ENCODE measurements around the gene THRB.

THRB gene

DNA sequence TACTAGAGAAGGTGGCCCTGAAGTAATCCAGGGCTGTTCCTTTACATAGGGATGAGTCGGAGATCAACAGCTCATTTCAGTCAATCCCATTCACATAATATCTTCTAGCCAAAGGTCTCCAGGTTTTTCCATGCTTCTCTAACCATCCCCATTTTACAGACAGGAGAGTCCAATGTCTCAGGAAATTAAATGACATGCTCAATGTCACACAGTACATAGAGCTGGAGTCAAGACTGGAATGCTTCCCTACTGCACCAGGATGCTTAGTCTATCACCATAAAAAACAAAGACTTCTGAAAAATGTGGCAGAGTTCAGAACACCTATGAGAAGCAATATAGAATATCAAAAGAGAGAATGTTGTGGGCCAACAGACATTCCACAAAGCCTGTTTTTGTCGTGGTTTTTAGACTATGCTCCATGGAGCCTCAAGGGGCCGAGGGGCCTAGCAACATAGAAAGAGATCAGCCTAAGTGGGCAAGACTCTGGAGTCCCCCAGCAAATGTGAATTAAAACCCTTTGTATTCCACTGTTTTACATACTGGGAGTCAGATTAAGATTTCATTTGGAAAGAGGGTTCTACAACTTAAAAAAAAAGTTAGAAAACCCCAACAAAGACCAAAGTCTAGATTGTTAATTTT is 122.0 kb downstream of the THRB start:
- no peak for DNase-seq

GRCh38 chr3:24370352-24371090 is 124.1 kb downstream of the THRB start:
- no peak for DNase-seq

GRCh38 chr3:24368605-24369004 is 126.0 kb downstream of the THRB start:
- DNase-seq, result no peak

GRCh38 chr3:24367664-24368264 is 126.9 kb downstream of the THRB start:
- DNase-seq, result no peak

DNA sequence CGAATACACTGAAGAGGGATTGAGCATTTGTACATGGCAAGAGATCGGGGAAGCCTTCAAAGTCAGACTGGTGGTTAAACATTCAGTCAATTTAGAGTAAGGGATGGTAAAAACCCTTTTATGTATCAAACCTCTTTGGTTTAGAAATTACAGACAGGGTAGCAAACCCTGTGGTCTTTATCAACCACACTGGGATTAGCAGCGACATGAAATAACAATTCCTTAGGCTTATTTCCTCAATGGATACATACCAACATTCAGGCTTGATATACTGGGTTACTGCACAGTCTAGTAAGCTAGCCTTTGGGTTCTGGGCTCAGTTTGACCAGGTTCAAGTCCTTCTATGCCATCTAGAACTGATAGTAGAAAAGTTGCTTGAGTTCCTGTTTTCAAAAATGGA is 127.4 kb downstream of the THRB start:
- DNase-seq, result no peak

- DNase-seq, result no peak
Measured at GRCh38 chr3:24365168-24365567, 129.5 kb downstream of the THRB start.

GRCh38 chr3:24364359-24364758 is 130.3 kb downstream of the THRB start:
- DNase-seq, result no peak

DNA sequence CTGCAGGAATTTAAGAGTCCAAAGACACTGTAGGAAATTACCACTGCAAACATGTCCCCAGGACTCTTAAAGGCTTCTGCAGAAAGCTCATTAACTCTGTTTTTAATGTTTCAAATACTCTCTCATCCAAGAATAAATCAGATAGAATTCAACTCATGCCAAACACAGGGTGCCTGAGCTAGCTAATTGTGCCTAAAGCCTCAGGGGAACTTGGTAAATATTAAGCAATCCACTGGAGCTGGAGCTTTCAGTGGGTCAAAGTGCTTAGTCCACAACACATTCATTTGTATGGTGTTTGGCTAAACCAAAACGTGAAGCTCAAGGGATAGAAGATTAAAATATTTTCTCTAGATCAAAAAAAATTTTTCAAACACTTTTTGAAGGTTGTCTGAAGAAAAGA is 131.4 kb downstream of the THRB start:
- DNase-seq, result no peak

DNA sequence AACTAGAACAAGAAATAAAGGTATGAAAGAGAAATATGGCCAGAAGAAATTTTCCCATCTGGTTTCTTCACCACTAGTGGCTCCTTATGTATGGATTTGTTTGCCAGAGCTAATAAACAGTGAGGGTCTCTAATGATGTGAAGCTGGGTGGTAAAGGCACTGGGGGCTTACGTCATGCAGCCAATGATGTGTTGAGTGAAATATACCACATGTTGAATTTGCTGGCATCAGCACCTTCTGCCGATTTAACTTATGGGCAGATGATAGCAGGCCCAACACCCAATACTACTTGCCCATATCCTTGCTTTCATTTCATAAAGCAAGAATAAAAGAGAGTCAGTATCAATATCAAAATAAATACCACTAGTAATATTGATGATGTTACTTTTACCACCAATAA is 133.0 kb downstream of the THRB start:
- DNase-seq, result no peak

GRCh38 chr3:24360957-24361356 is 133.7 kb downstream of the THRB start:
- no peak for DNase-seq

- DNase-seq, result no peak
Measured at GRCh38 chr3:24359645-24360462, 134.8 kb downstream of the THRB start.

GRCh38 chr3:24359102-24359501 is 135.5 kb downstream of the THRB start:
- no peak for DNase-seq

DNA sequence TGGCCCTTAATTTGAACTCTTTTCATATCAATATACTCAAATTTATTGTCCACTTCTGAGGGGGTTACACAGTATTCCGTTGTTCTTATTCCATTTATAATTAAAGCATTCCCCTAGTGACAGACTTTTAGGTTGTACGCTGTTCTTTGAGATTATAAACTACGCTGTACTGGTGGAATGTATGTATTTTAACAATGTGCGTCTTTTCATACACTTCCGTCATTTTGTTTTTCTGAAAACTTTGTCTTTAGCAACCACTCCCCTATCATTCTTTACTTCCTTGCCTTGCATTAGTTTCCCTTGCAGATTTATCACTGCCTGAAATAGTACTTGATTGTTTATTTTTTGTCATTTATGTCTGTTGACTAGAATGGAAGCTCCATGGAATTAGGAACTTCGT is 137.0 kb downstream of the THRB start:
- DNase-seq, result no peak

GRCh38 chr3:24355806-24356205 is 138.8 kb downstream of the THRB start:
- DNase-seq, result no peak

DNA sequence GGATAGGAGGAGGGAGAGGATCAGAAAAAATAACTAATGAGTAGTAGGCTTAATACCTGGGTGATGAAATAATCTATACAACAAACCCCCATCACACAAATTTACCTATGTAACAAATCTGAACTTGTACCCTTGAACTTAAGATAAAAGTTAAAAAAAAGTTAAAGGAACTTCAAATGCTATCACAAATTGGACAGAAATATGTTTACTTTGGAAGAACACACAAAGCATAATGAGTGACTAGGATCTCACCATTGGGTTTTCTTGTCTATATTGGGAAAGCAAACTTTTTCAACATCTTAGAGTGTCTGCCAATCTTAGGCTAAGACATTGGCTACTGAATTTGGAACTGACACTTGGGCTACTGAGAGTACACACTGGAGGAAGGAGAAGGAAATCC is 140.4 kb downstream of the THRB start:
- no peak for DNase-seq

DNA sequence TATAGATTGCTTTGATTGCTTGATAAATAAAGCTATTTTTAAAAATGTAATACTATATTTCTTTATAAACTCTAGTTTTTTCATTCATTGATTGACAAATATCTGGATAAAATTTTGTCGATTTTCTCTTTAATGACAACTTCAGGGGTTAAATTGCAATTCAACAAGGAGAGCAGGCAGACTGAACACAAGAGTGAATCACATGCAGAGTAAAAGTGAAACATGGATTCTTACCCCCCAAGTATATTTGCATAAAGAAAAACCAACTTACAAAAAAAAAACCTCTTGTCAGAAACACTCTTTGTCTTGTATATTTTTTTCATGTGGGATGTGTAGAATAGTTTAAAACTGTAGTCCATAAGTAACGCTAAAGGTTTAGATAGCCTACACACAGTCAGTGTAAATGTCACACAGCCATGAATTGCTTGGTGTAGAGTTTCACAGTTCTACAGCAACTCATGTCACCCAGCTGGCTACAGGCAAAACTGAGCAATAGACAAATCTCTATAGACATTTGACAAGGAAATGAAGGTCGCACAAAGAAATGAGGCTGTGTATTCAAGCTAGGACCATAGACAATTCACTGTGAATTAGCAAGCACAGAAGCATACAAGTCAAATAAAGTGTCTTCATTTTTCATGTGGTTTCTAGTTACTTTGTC is 141.6 kb downstream of the THRB start:
- DNase-seq, result no peak

GRCh38 chr3:24351779-24352469 is 142.7 kb downstream of the THRB start:
- no peak for DNase-seq

GRCh38 chr3:24349367-24350019 is 145.2 kb downstream of the THRB start:
- DNase-seq, result no peak

GRCh38 chr3:24348348-24348747 is 146.3 kb downstream of the THRB start:
- no peak for DNase-seq

GRCh38 chr3:24344784-24345439 is 149.7 kb downstream of the THRB start:
- no peak for DNase-seq

DNA sequence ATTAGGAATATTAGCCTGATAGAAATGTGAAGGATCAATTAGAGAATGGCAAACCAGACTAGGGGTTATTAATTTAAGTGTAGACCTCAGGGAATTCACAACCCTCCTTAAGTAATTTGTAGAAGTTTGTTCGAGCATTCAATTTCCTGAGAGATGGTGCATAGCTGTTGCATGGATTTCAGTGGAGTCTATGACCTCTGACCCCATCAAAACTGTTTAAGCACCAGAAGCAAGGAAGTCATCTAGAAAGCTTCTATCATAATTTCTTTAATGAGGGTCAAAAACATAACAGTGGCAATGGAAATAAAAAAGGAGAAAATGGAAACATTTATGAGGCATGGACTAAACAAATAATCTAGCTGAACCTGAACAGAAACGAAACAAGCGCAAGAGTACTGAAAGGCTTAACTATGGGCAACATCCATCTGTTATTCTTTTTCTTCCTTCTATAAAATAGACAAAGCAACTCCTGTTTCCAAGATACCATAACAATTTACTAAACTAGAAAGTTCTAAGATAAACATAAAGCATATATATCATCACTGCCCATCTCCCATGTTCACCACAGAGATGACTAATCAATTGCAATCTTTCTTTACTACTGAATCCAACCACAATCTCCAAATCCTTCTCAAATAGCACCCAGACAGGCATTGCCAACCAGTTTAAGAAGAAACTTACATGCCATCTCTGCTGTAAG is 151.4 kb downstream of the THRB start:
- no peak for DNase-seq
